Measurements from ENCODE around the gene ZNF835.
A peak's percentile ranks its signal among the peaks of the same experiment; 100 is the strongest.
"Not testable (repeated sequence)": the region's sequence is repeated elsewhere in the genome, so short reads cannot be mapped to it uniquely, and the experiment has no call there.

The ZNF835 gene

DNA sequence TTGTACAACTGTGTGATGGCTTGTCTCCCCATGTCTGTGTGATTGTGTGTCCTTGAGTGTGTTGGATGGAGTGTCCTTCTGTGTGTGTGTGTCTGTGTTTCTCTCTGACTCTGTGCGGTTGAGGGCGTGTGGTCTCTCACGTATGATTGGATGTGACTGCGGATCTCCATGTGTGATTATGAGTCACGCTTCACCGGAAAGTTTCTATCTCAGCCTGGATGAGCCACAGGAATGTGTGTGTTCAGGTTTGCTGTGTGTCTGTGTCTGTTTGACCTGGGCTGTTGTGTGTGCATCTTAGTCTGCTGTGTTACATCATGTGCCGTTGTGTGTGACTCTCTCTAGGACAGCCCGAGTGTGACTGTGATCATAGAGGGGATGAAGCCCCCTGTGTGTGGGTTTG, 15.5 kb upstream of the ZNF835 start:
- H3K4me2 ChIP-seq (ENCODE audit: low read length), result no peak overlapping the region
- H3K4ac ChIP-seq (ENCODE audit: low read depth, low read length), result no peak overlapping the region
- DNase-seq, result no peak
- H3K4me3 ChIP-seq (ENCODE audit: low read length), result no peak overlapping the region
- no peak overlapping the region for H2BK120ac ChIP-seq (ENCODE audit: low read depth, low read length)
- H3K79me2 ChIP-seq (ENCODE audit: control insufficient read depth, insufficient read depth, low read length), result no peaks in the 10 kb centered on the region
- no peak overlapping the region for H3K56ac ChIP-seq (ENCODE audit: low read length)
- no peaks in the 10 kb centered on the region for H3K4me1 ChIP-seq (ENCODE audit: control insufficient read depth, low read depth, low read length)
- H3K18ac ChIP-seq (ENCODE audit: low read length), result no peak overlapping the region
- H2AK5ac ChIP-seq (ENCODE audit: low read length), result no peak overlapping the region
- no peak overlapping the region for H3K9ac ChIP-seq (ENCODE audit: low read length)
- no peak overlapping the region for H2BK5ac ChIP-seq (ENCODE audit: low read length)
- H2BK15ac ChIP-seq (replicated peaks; ENCODE audit: low read depth), result no peak overlapping the region
- no peaks in the 10 kb centered on the region for H3K27me3 ChIP-seq (ENCODE audit: insufficient read depth, low read length, poor library complexity)
- H3K36me3 ChIP-seq (ENCODE audit: control insufficient read depth, insufficient read depth, low read length), result no peaks in the 10 kb centered on the region
- H3K23ac ChIP-seq (ENCODE audit: low read length), result no peak overlapping the region
- H4K8ac ChIP-seq (ENCODE audit: low read depth, low read length), result no peak overlapping the region
- no peak overlapping the region for H4K5ac ChIP-seq (ENCODE audit: low read length)
- no CpG with 5 or more reads among the region's 8 CpGs for WGBS (ENCODE audit: extremely low coverage, insufficient coverage, low lambda C conversion rate)
- H3K79me1 ChIP-seq (ENCODE audit: low read length), result no peaks in the 10 kb centered on the region
- no peak overlapping the region for H3K27ac ChIP-seq (ENCODE audit: low read depth, low read length)

DNA sequence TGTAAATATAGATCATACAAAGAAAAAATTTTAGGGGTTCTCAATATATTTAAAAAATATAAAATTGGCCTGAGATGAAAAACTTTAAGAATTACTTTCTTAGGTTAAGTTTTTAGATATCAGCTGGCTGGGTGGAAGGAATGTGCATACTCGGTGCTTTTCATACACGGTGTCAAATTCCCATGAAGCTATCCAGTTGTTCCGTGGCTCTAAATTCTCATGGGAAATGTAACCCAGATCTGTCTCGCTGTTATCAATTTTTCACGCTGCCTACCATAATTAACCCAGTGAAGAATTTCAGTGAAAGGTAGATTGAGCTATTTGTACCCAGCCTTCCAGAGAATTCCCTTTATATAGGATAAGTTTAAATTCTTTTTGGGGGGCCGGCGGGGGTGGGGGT, 11.6 kb upstream of the ZNF835 start:
- no peak overlapping the region for H2AK5ac ChIP-seq (ENCODE audit: low read length)
- H3K4me3 ChIP-seq (ENCODE audit: low read length), result no peak overlapping the region
- no peaks in the 10 kb centered on the region for H3K79me1 ChIP-seq (ENCODE audit: low read length)
- no peaks in the 10 kb centered on the region for H3K79me2 ChIP-seq (ENCODE audit: control insufficient read depth, insufficient read depth, low read length)
- H3K23ac ChIP-seq (ENCODE audit: low read length), result no peak overlapping the region
- WGBS (ENCODE audit: extremely low coverage, insufficient coverage, low lambda C conversion rate), result no CpG with 5 or more reads among the region's 7 CpGs
- no peak overlapping the region for H2BK15ac ChIP-seq (replicated peaks; ENCODE audit: low read depth)
- H3K18ac ChIP-seq (ENCODE audit: low read length), result no peak overlapping the region
- no peak overlapping the region for H4K8ac ChIP-seq (ENCODE audit: low read depth, low read length)
- H3K27ac ChIP-seq (ENCODE audit: low read depth, low read length), result no peak overlapping the region
- no peak overlapping the region for H3K56ac ChIP-seq (ENCODE audit: low read length)
- H3K4me2 ChIP-seq (ENCODE audit: low read length), result no peak overlapping the region
- no peak overlapping the region for H4K5ac ChIP-seq (ENCODE audit: low read length)
- no peak overlapping the region for H2BK120ac ChIP-seq (ENCODE audit: low read depth, low read length)
- H3K27me3 ChIP-seq (ENCODE audit: insufficient read depth, low read length, poor library complexity), result no peaks in the 10 kb centered on the region
- no peak overlapping the region for H2BK5ac ChIP-seq (ENCODE audit: low read length)
- H3K36me3 ChIP-seq (ENCODE audit: control insufficient read depth, insufficient read depth, low read length), result no peaks in the 10 kb centered on the region
- H3K4ac ChIP-seq (ENCODE audit: low read depth, low read length), result no peak overlapping the region
- H3K4me1 ChIP-seq (ENCODE audit: control insufficient read depth, low read depth, low read length), result no peaks in the 10 kb centered on the region
- DNase-seq, result no peak
- H3K9ac ChIP-seq (ENCODE audit: low read length), result no peak overlapping the region

DNA sequence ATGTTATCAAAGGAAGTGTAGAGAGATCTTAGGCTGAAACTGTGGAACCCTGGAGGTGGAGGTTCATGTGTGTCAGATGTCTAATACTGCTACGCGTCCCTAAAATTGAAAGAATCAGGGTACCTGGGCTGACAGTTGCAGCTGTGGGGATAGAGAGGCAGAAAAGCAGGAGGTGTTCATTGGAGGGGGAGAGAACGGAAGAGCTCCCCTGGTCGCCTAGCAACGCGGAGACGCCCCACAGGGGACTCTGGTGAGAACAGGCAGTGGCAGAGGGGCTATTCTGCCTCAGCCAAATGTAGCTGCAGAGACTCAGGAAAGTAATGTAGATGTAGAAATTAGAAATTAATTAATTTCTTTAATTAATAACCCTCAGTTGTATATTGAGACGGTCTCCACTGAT, 10.1 kb upstream of the ZNF835 start:
- H3K27ac ChIP-seq (ENCODE audit: low read depth, low read length), result no peak overlapping the region
- WGBS (ENCODE audit: extremely low coverage, insufficient coverage, low lambda C conversion rate), result no CpG with 5 or more reads among the region's 8 CpGs
- no peak overlapping the region for H2AK5ac ChIP-seq (ENCODE audit: low read length)
- H3K36me3 ChIP-seq (ENCODE audit: control insufficient read depth, insufficient read depth, low read length), result no peaks in the 10 kb centered on the region
- no peak overlapping the region for H2BK15ac ChIP-seq (replicated peaks; ENCODE audit: low read depth)
- no peaks in the 10 kb centered on the region for H3K79me1 ChIP-seq (ENCODE audit: low read length)
- H3K4me2 ChIP-seq (ENCODE audit: low read length), result no peak overlapping the region
- H3K4me1 ChIP-seq (ENCODE audit: control insufficient read depth, low read depth, low read length), result no peaks in the 10 kb centered on the region
- no peak overlapping the region for H4K5ac ChIP-seq (ENCODE audit: low read length)
- H3K56ac ChIP-seq (ENCODE audit: low read length), result no peak overlapping the region
- no peak overlapping the region for H3K18ac ChIP-seq (ENCODE audit: low read length)
- no peak overlapping the region for H3K23ac ChIP-seq (ENCODE audit: low read length)
- H2BK5ac ChIP-seq (ENCODE audit: low read length), result no peak overlapping the region
- H3K4ac ChIP-seq (ENCODE audit: low read depth, low read length), result no peak overlapping the region
- no peak overlapping the region for H2BK120ac ChIP-seq (ENCODE audit: low read depth, low read length)
- no peak overlapping the region for H3K9ac ChIP-seq (ENCODE audit: low read length)
- H4K8ac ChIP-seq (ENCODE audit: low read depth, low read length), result no peak overlapping the region
- no peak overlapping the region for H3K4me3 ChIP-seq (ENCODE audit: low read length)
- no peaks in the 10 kb centered on the region for H3K79me2 ChIP-seq (ENCODE audit: control insufficient read depth, insufficient read depth, low read length)
- peak; percentile 10 for DNase-seq
- H3K27me3 ChIP-seq (ENCODE audit: insufficient read depth, low read length, poor library complexity), result no peaks in the 10 kb centered on the region

DNA sequence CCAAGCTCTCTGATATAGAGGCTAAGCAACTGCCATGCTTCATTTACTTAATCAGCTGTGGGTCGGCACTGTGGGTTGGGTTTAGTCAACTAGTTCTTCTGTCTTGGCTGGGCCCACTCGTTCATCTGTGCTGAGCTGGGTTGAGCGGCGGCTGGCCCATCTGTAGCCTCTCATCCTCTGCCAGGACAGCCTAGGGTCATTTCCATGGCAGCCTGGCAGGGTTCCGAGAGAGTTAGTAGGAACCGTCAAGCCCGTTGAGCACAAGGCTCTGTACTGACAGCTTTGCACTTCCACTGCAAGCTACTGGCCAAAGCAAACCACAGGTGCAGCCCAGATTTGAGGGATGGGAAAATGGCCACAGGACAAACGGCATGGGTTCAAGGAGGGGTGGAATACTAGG, 6.6 kb upstream of the ZNF835 start:
- Histone ChIP-seq H3K79me1 (ENCODE audit: low read length) (no peaks in the 10 kb centered on the region), H3K4ac (ENCODE audit: low read depth, low read length) (no peak overlapping the region), H3K27ac (ENCODE audit: low read depth, low read length) (no peak overlapping the region), H3K18ac (ENCODE audit: low read length) (no peak overlapping the region), H4K5ac (ENCODE audit: low read length) (no peak overlapping the region), H3K27me3 (ENCODE audit: insufficient read depth, low read length, poor library complexity) (no peaks in the 10 kb centered on the region), H3K36me3 (ENCODE audit: control insufficient read depth, insufficient read depth, low read length) (no peaks in the 10 kb centered on the region), H2BK15ac (replicated peaks; ENCODE audit: low read depth) (no peak overlapping the region), H2BK5ac (ENCODE audit: low read length) (no peak overlapping the region), H3K4me2 (ENCODE audit: low read length) (no peak overlapping the region), H2BK120ac (ENCODE audit: low read depth, low read length) (no peak overlapping the region), H3K4me1 (ENCODE audit: control insufficient read depth, low read depth, low read length) (no peaks in the 10 kb centered on the region), H3K9ac (ENCODE audit: low read length) (no peak overlapping the region), H3K56ac (ENCODE audit: low read length) (no peak overlapping the region), H2AK5ac (ENCODE audit: low read length) (no peak overlapping the region), H3K79me2 (ENCODE audit: control insufficient read depth, insufficient read depth, low read length) (no peaks in the 10 kb centered on the region), H3K4me3 (ENCODE audit: low read length) (no peak overlapping the region), H4K8ac (ENCODE audit: low read depth, low read length) (no peak overlapping the region), H3K23ac (ENCODE audit: low read length) (no peak overlapping the region)
- WGBS (ENCODE audit: extremely low coverage, insufficient coverage, low lambda C conversion rate), result no CpG with 5 or more reads among the region's 8 CpGs
- no peak for DNase-seq

DNA sequence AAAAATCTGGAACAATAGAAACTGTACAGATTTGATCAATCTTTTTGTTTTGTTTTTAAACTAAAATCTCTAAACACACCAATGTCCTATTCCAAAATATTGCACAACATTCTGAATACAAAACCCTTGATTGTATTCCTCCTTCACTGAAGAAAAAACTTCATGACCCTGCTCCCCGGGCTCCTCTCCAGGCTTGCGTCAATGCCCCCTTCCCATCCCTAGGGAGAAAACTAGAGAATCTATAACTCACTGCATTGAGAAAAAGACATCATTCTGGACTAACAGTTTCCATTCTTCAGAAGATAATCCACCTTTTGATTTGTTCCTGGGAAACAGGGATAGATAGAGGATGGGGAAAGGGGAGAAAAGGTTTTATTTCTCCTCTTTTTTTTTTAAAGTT, 1.1 kb upstream of the ZNF835 start:
- no CpG with 5 or more reads among the region's 2 CpGs for WGBS (ENCODE audit: extremely low coverage, insufficient coverage, low lambda C conversion rate)
- not testable (repeated sequence) for H3K4me1 ChIP-seq (ENCODE audit: control insufficient read depth, low read depth, low read length); H3K4me3 ChIP-seq (ENCODE audit: low read length); H2BK120ac ChIP-seq (ENCODE audit: low read depth, low read length); H3K18ac ChIP-seq (ENCODE audit: low read length); H3K4ac ChIP-seq (ENCODE audit: low read depth, low read length); H3K27ac ChIP-seq (ENCODE audit: low read depth, low read length); H3K36me3 ChIP-seq (ENCODE audit: control insufficient read depth, insufficient read depth, low read length); DNase-seq; H3K79me1 ChIP-seq (ENCODE audit: low read length); H2AK5ac ChIP-seq (ENCODE audit: low read length); H3K23ac ChIP-seq (ENCODE audit: low read length); H2BK5ac ChIP-seq (ENCODE audit: low read length); H3K79me2 ChIP-seq (ENCODE audit: control insufficient read depth, insufficient read depth, low read length); H3K56ac ChIP-seq (ENCODE audit: low read length); H3K9ac ChIP-seq (ENCODE audit: low read length); H3K27me3 ChIP-seq (ENCODE audit: insufficient read depth, low read length, poor library complexity); H2BK15ac ChIP-seq (replicated peaks; ENCODE audit: low read depth); H4K5ac ChIP-seq (ENCODE audit: low read length); H4K8ac ChIP-seq (ENCODE audit: low read depth, low read length); H3K4me2 ChIP-seq (ENCODE audit: low read length)

DNA sequence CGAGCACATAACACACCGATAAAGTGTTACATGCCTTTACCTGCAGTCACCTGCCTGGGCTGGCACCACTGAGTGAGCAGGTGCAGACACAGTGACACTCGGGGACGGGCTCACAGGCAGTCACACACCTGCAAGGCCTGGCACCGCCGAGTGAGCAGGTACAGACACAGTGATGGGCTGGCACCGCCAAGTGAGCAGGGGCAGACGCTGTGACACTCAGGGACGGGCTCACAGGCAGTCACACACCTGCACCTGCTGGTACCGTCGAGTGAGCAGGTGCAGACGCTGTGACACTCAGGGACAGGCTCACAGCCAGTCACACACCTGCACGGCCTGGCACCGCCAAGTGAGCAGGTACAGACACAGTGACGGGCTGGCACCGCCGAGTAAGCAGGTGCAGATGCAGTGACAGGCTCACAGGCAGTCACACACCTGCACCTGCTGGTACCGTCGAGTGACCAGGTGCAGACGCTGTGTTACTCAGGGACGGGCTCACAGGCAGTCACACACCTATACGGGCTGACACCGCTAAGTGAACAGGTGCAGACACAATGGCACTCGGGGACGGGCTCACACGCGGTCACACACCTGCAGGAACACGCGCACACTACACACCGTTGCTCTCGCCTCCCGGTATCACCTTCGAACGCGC, 470 bp downstream of the ZNF835 start:
- H3K18ac ChIP-seq (ENCODE audit: low read length), result no peak overlapping the region
- H3K27me3 ChIP-seq (ENCODE audit: insufficient read depth, low read length, poor library complexity), result no peaks in the 10 kb centered on the region
- peak overlapping the region; percentile 33 for H3K4me3 ChIP-seq (ENCODE audit: low read length)
- H3K4me1 ChIP-seq (ENCODE audit: control insufficient read depth, low read depth, low read length), result no peaks in the 10 kb centered on the region
- H2BK15ac ChIP-seq (replicated peaks; ENCODE audit: low read depth), result no peak overlapping the region
- DNase-seq, result no peak
- peak overlapping the region; percentile 89 for H3K56ac ChIP-seq (ENCODE audit: low read length)
- H3K79me2 ChIP-seq (ENCODE audit: control insufficient read depth, insufficient read depth, low read length), result no peaks in the 10 kb centered on the region
- peak overlapping the region; percentile 70 for H3K4me2 ChIP-seq (ENCODE audit: low read length)
- H2BK5ac ChIP-seq (ENCODE audit: low read length), result no peak overlapping the region
- H3K36me3 ChIP-seq (ENCODE audit: control insufficient read depth, insufficient read depth, low read length), result no peaks in the 10 kb centered on the region
- H2AK5ac ChIP-seq (ENCODE audit: low read length), result no peak overlapping the region
- H3K23ac ChIP-seq (ENCODE audit: low read length), result no peak overlapping the region
- WGBS (ENCODE audit: extremely low coverage, insufficient coverage, low lambda C conversion rate), result no CpG with 5 or more reads among the region's 35 CpGs
- no peak overlapping the region for H2BK120ac ChIP-seq (ENCODE audit: low read depth, low read length)
- no peak overlapping the region for H3K4ac ChIP-seq (ENCODE audit: low read depth, low read length)
- H4K8ac ChIP-seq (ENCODE audit: low read depth, low read length), result no peak overlapping the region
- no peak overlapping the region for H3K27ac ChIP-seq (ENCODE audit: low read depth, low read length)
- no peaks in the 10 kb centered on the region for H3K79me1 ChIP-seq (ENCODE audit: low read length)
- peak overlapping the region; percentile 69 for H3K9ac ChIP-seq (ENCODE audit: low read length)
- no peak overlapping the region for H4K5ac ChIP-seq (ENCODE audit: low read length)
